Measurements from ENCODE around the gene AGAP2. TPM values are rescaled to one million over a fixed set of nuclear protein-coding genes. Genes with fewer than 3 reads are reported as not detected.

The AGAP2 gene
- total RNA-seq, 2 donors from 2014 or later, result 0.75 to 4.8 TPM

GRCh38 chr12:57694459-57695019 lies 44.0 kb downstream of the AGAP2 start:
- Histone ChIP-seq H3K4me1 (peaks cover 0 to 12% of the 10 kb centered on the region in 2 donors), H3K9me3 (peaks cover 0 to 4% of the 10 kb centered on the region in 2 donors), H3K27ac (peak overlapping the region; percentile 58 to 80), H3K27me3 (no peaks in the 10 kb centered on the region), H3K4me3 (peak overlapping the region; percentile 84 to 92), H3K36me3 (peaks cover 20% of the 10 kb centered on the region)
- no peak for DNase-seq (ENCODE audit: low spot score)
- no peak for TF ChIP-seq CTCF (IDR thresholded peaks at IDR 0.05)

GRCh38 chr12:57693659-57694458 lies 44.7 kb downstream of the AGAP2 start, which contains the start of gene OS9:
TSS of gene OS9 (plus strand) at chr12:57694132. CDS start at chr12:57694162, 30 bp downstream.
- peak; percentile 99 for DNase-seq (ENCODE audit: low spot score)
- H3K27me3 ChIP-seq, result no peaks in the 10 kb centered on the region
- H3K4me3 ChIP-seq, result peak within 1 kb of the TSS; percentile 84 to 92
- H3K27ac ChIP-seq, result peak within 1 kb of the TSS; percentile 58 to 80
- H3K4me1 ChIP-seq, result peaks cover 0 to 12% of the 10 kb centered on the region in 2 donors
- H3K36me3 ChIP-seq, result peaks cover 20% of the 10 kb centered on the region
- peaks cover 0 to 4% of the 10 kb centered on the region in 2 donors for H3K9me3 ChIP-seq
- peak; percentile 73 to 74 for TF ChIP-seq CTCF (IDR thresholded peaks at IDR 0.05)

- Histone ChIP-seq H3K27me3 (no peaks in the 10 kb centered on the region), H3K27ac (peak overlapping the region in 1 of 2 donors; percentile 33), H3K4me1 (peaks cover 0 to 12% of the 10 kb centered on the region in 2 donors), H3K4me3 (peak overlapping the region; percentile 18 to 92), H3K36me3 (peaks cover 20% of the 10 kb centered on the region), H3K9me3 (peaks cover 0 to 4% of the 10 kb centered on the region in 2 donors)
- no peak for DNase-seq (ENCODE audit: low spot score)
- no peak for TF ChIP-seq CTCF (IDR thresholded peaks at IDR 0.05)
These were observed 45.3 kb downstream of the AGAP2 start for GRCh38 chr12:57693317-57693658.

GRCh38 chr12:57692500-57692899 lies 46.0 kb downstream of the AGAP2 start:
- no peak for TF ChIP-seq CTCF (IDR thresholded peaks at IDR 0.05)
- Histone ChIP-seq H3K36me3 (peaks cover 19% of the 10 kb centered on the region), H3K9me3 (peaks cover 0 to 4% of the 10 kb centered on the region in 2 donors), H3K27me3 (no peaks in the 10 kb centered on the region), H3K27ac (no peak overlapping the region), H3K4me1 (peaks cover 0 to 12% of the 10 kb centered on the region in 2 donors), H3K4me3 (no peak overlapping the region)
- no peak for DNase-seq (ENCODE audit: low spot score)

GRCh38 chr12:57688931-57689330 lies 49.6 kb downstream of the AGAP2 start:
- TF ChIP-seq CTCF (IDR thresholded peaks at IDR 0.05), result no peak
- no peak for DNase-seq (ENCODE audit: low spot score)
- Histone ChIP-seq H3K9me3 (peaks cover 0 to 4% of the 10 kb centered on the region in 2 donors), H3K27ac (no peak overlapping the region), H3K27me3 (no peaks in the 10 kb centered on the region), H3K4me3 (no peak overlapping the region), H3K36me3 (no peaks in the 10 kb centered on the region), H3K4me1 (no peaks in the 10 kb centered on the region)
